HG03565 (cell line): ENCODE data around the gene TRPM2.

Source experiments
- ATAC-seq: cut with Tn5 transposase; IDR thresholded peaks from one replicate; pipeline ENCODE4 v1.9.1; 2021; ENCODE audit warnings: mild to moderate bottlenecking, moderate library complexity; ENCODE audit not compliant: unreplicated experiment

Gene TRPM2

DNA sequence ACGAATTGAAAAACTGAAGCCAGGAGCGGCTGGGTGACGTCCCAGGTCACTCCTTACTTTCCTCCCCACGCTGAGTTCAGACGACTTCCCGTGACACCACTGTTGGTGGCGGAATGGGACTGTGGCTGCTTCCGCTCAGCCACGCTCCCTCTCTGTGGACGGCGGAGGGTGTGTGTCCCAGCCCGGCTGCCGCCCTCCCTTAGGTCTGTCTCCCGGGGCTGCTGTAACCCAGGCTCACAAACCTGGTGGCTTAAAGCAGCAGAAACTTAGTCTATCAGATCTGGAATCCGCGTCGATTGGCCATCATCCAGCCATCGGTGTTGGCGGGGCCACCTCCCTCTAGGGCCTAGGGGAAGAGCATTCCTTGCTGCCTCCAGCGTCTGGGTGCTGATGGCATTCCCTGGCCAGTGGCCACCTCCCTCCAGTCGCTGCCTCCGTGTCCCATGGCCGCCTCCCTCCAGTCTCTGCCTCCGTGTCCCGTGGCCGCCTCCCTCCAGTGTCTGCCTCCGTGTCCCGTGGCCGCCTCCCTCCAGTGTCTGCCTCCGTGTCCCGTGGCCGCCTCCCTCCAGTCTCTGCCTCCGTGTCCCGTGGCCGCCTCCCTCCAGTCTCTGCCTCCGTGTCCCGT, 17.5 kb downstream of the TRPM2 start:
- no peak for ATAC-seq

DNA sequence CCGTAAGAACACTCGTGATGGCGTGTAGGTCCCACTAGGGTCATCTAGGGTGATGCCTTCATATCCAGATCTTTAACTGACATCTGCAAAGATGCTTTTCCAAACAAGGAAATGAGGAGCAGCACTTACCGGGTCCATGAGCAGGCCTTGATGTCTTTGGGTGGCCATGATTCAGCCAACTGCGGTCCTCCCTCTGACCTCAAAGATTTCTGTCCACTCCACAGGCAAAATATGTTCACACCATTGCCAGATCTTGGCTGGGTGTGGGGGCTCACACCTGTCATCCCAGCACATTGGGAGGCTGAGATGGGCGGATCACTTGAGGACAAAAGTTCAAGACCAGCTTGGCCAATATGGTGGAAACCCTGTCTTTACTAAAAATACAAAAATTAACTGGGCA, 18.2 kb downstream of the TRPM2 start:
- no peak for ATAC-seq

DNA sequence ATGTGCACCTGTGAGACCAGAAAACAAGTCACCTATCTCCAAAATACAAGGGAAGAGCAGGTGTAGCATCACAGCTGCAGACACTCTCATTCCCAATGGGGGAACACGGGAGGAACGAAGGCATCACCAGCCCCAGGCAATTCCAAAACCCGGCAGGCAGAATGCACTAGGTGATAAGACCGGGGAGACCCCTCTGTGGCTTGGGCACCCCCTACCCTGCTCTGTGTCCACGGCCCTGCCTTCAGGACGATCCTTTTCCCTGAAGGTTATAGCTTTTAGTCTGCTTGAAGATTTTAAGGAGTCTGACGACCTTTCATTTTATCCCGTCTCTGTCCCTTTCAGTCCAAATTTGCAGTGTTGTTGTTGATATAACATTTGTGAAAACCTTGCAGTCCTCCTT, 19.2 kb downstream of the TRPM2 start:
- no peak for ATAC-seq

DNA sequence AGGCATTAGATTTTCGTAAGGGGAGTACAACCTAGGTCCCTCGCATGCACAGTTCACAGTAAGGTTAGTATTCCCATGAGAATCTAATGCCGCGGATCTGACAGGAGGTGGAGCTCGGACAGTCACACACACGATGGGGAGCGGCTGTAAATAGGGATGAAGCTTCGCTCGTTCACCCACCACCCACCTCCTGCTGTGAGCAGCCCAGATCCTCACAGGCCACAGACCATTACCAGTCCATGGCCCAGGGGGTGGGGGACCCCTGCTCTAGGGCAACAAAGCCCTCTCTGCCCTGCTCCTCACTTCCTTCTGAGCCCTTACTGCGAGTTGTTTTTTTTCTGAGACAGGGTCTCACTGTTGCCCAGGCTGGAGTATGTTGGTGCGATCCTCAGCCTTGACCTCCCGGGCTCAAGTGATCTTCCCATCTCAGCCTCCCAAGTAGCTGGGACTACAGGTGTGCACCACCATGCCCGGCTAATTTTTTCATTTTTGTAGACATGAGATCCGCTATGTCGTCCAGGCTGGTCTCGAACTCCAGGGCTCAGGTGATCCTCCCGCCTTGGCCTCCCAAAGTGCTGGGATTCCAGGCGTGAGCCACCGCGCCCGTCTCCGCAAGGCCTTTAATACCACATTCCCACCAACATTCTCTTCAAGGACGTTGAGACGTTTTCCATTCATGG, 21.3 kb downstream of the TRPM2 start:
- ATAC-seq: no peak

DNA sequence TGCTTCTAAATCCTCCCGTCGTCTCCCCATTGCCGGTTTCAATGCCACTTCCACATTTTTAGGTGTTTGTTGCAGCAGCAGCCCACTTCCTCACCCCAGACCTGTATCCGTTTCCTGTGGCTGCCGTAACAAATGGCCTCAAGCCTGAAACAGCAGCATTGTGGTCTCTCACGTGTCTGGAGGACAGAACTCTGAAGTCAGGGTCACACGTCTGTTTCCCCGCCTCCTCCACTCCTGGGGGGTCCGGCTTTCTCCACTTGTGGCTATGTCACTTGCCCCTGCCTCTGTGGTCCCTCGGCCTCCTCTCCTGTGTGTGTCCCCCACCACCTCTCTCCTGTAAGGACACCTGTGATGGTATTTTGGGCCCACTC, 21.8 kb downstream of the TRPM2 start:
- ATAC-seq: no peak

DNA sequence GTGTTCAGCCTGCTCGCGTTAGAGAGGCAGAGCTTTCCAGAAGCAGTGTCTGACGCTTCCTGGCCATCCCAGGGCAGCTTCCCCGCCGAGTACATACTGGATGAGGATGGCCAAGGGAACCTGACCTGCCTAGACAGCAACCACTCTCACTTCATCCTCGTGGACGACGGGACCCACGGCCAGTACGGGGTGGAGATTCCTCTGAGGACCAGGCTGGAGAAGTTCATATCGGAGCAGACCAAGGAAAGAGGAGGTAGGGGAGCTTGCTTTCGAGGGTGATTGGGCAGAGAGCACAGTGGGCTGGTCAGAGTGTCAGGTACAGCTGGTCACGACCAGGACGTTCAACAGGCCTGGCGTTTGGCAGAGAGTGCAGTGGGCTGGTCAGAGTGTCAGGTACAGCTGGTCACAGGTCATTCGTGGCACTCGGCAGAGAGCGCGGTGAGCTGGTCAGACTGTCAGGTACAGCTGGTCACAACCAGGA, 22.4 kb downstream of the TRPM2 start:
- ATAC-seq: no peak

DNA sequence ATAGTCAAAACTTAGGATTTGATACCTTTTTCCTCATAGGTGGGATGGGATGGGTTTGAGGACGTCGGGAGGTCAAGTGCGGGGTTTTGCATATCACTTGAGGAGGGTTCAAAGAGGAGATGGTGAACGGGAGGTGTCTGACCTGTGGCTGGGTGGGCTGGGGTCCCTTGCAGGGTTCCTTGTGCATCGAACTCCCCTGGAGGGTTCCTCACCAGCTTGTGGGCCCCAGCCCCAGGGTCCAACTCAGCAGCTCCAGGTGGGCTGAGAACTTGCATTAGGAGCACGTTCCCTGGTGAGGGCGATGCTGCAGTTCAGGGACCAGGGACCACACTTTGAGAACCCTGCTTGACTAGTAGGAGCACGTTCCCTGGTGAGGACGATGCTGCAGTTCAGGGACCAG, 23.2 kb downstream of the TRPM2 start:
- no peak for ATAC-seq

DNA sequence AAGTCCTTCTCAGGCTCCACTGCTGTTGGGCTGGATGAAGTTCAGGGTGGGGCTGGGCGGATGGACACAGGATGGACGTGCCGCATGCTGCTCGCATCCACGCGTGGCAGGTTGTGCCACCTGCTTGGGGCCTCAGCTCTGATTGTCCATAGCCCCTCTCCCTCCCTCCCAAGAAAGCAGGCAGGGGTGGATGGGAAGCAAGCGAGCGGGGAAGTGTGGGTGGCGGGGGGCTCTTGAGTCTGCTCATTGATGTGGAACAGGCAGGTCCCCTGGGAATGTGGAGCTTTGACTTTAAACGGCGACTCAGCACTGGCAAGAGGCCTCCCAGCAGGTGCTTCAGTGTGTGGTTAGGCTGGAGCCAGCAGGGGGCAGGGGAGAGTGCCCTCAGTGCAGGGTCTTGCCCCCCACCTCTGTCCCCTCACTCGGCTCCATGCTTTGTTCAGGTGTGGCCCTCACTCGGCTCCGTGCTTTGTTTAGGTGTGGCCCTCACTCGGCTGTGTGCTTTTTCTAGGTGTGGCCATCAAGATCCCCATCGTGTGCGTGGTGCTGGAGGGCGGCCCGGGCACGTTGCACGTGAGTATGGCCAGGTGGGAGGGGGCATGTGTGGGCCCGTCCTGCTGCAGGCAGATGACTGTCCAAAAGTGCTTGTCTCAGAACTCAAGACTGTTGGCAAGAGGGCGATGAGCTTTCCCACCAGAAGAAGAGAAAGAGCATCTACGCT, 23.9 kb downstream of the TRPM2 start:
- ATAC-seq: no peak

DNA sequence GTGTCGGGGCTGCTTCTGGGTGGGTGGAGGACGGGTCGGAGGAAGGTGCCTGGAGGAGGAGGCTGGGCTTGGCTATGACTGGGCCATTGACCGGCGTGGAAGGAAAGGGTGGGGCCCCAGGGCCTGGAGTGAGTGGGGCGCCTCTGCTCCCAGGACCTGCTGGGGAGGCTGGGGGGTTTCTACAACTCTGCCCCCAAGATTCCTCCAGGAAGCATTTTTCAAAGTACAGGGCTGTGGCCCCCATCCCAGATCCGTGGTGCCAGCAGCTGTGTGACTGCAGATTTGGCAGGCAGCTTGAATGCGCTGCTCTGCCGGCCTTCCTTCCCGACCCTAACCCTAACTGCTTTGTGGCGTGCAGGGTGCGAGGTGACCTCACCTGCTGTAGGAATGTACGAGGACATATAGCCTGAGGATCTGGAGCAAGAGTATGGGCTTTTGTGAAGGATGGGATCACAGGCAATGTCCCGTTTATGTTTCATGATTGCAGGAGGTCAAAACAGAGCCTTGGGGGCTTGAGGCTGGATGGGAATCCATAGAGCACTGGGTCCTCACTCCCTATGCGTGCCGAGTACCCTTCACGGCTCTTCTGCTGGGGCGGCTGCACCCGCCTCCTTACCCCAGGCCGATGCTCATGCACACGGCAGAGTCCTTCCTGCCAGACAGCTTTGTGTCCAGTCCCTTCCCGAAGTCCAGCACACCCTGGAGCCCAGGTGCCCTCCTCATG, 24.7 kb downstream of the TRPM2 start:
- ATAC-seq: no peak

DNA sequence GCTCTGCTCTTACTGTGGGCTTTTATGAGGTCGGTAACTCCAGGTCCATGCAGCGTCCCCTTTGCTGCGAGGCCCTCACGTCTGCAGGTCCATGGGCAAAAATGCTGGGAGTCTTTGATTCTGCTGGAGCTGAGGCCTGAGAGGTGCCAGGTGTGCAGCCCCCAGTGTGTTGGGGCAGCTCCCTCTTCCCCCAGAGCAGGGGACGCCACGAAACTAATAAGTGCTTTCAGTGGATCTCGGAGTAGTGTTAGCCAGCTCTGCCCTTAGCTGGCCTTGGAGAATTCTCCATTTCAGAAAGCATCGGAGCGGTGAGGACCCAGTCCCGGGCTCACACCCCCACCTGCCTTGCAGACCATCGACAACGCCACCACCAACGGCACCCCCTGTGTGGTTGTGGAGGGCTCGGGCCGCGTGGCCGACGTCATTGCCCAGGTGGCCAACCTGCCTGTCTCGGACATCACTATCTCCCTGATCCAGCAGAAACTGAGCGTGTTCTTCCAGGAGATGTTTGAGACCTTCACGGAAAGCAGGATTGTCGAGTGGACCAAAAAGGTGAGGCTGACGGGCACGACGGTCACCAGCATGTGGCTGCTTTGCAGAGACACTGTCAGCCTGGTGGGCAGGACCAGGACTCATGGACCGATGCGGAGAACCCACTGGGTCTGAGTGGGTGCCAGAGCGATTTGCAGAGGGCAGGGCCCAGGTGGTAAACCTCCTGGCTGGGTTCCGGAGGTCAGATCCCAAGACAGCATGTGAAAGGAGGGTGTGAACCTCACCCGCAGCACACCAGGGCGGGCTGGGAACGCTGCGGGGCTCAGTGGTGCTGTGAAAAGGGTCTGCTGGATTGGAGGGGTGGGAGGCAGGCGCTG, 25.5 kb downstream of the TRPM2 start:
- no peak for ATAC-seq

DNA sequence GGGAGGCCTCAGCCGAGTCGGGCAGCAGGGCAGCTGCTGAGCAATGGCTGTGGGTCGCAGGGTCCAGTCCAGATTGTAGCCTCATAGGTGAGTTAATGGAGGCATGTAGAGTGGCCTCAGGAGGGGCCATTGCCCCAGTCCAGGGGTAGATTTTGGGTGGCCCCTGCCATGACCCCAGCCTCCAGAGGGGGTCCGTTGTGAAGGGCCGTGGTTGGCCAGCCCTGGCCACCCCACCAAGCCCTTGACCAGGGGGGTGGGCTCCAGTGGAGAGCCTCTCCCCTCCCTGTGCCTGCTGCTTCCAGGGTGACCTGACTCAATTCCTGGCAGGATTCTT, 26.1 kb downstream of the TRPM2 start:
- no peak for ATAC-seq

DNA sequence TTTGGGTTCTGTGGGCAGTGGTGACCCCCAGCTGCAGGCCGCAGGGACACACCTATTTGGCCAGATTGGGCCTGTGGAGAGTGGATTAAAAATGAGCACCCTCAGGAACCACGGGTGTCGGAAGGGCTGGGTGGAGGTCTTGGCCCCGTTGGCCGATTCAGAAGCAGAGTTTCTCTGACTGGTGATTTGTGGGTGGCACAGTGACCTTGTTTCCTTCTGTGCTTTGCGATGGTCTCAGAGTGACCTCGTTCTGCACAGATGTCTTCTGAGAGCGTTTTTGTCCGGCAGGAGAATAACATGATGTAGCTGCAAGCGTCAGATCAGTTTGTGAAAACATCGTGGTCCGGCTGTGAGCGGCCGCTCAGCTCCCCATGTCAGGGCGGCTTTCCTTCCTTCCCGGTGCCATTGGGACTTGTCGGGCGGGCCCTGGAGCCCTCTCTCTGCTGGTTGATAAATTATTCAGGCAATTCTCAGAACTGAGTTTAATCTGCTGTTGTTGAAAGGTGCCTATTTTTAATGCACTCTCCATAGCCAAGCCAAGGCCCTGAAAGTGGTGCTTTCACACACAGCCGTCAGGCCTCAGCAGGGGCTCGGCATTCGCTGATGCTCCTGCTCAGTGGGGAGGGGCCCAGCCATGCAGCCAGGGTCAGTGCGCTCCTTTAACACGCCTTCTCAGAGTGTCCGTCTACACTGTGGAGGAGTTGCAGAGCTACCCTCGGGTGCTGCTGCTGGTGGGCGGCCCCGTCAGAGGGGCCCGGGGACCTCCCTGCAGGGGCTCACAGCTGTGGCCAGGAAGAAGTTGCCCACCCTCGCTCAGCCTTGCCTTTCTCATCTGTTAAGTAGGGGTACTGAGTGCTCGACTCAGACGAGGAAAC, 26.8 kb downstream of the TRPM2 start:
- ATAC-seq: no peak

DNA sequence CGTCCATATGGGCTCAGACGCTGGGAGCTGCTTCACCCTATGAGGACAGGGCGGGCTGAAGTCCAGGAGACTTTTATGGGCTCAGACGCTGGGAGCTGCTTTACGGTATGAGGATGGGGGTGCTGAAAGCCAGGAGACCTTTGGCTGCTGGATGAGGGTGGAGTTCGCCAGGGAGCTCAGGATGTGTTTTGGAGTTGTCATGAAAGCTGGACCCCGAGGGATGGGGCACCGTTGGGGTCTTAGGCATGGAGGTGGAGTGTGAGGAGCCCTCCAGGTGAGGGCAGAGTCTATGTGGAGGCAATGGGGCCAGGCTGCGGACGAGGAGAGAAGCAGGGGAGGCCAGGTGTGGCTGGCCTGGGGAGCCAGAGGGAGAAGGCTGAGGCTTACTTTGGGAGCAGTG, 27.5 kb downstream of the TRPM2 start:
- no peak for ATAC-seq

DNA sequence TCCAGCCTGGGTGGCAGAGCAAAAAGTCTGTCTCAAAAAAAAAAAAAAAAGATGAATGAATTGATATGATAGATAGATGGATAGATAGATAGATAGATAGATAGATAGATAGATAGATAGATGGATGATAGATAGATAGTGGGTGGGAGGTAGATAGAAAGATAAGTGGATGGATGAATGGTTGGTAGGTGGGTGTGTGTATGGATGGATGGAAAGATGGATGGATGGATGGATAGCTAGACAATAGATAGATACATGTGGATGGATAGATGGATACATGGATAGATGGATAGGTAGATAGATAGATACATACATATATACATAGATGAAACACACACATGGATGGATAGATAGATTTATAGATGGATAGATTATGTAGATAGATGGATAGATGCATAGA, 28.5 kb downstream of the TRPM2 start:
- no peak for ATAC-seq

DNA sequence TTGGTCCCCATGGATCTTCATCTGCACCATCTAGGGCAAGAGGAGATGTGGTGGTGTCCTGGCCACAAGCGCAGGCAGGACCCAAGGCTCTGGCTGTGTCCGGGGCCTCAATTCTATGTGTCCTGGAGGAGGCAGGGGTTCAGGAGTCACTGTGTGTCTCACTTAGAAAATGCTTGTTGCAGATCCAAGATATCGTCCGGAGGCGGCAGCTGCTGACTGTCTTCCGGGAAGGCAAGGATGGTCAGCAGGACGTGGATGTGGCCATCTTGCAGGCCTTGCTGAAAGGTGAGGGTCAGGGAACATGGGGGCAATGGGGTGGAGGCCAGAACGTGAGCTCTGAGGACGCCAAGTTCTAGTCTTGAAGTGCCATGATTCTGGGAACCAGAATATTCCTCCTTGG, 29.1 kb downstream of the TRPM2 start:
- ATAC-seq: no peak

DNA sequence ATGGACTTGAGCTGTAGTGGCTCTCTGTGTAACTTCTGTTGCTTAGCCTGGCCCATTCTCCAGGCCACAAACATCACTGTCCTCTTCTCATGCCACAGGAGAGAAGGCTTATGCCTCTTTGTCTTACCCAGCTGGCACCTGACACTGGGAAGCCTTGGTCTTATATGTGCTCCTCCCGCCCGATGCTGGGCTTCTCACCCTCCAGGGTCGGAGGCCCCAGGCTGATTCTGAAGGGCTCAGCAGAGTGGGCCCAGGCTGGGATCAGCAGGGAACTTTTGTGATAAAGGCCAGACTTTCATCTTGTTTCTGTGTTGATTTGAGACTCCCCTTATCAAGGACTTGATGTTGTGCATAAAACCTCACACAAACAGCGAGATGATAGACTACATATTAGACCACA, 29.8 kb downstream of the TRPM2 start:
- ATAC-seq: no peak

DNA sequence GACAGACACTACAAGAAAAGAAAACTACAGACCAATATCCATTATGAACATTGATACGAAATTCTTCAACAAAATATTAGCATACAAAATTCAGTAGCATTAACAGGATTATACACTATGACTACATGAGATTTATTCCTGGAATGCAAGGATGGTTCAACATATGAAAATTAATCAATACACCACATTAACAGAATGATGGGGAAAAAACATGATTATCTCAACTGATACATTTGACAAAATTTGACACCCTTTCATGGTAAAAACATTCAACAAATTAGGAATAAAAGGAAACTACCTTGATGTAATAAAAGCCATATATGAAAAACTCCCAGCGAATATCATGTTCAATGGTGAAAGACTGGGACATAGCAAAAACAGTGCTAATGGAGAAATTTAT, 31.5 kb downstream of the TRPM2 start:
- ATAC-seq: no peak

DNA sequence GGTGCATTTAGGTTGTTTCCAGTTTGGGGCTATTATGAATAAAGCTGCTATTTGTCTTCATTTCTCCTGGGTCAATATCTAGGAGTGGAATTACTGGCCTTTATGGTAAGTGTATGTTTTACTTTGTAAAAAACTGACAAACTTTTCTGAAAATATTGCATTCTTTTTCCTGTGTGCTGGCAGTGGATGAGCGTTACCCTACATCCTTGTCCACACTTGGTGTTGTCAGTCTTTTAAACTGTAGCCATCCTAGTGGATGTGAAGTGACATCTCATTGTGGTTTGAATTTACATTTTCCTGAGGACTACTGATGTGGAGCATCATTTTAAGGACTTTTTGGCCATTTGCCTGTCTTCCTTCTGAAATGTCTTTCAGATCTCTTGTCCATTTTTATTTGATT, 35.9 kb downstream of the TRPM2 start:
- no peak for ATAC-seq

DNA sequence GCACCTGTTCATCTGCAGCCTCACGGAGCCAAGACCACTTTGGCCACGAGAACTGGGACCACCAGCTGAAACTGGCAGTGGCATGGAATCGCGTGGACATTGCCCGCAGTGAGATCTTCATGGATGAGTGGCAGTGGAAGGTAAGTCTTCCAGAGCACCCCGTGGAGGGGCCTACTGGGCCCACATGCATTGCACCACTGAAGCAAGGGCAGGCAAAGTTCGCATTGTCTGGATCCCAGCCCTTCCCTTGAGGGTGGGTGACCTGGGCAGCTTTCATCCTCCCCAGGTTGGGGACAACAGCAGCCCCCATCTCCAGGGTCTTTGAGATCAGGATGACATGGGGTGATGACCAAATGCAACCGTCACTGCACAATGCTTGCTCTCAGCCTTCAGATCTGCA, 37.5 kb downstream of the TRPM2 start:
- no peak for ATAC-seq
